Caki2 (cell line): ENCODE measurements around the gene SRSF3. TPM values are rescaled to one million over a fixed set of nuclear protein-coding genes. Genes with fewer than 3 reads are reported as not detected.
"Not testable (repeated sequence)": the region's sequence is repeated elsewhere in the genome, so short reads cannot be mapped to it uniquely, and the experiment has no call there.

Source experiments
- DNase-seq: peaks from one replicate; pipeline ENCODE4 v3.0.0-alpha.2; 2015; ENCODE audit warnings: low read depth
- in situ Hi-C: cut with HindIII; loops from 2 replicates; pipeline ENCODE4 v1.10.0; 2016; ENCODE audit warnings: low sequenced_read_pairs, low pct_unique_long_range_greater_than_20kb, mixed read lengths
- total RNA-seq: library from RNA; depleted of rRNA; stranded (reverse); fragments of >200 nt; shearing (Covaris generic); gene quantifications from 2 replicates; pipeline ENCODE4 v1.2.3, GENCODE V29; 2014; ENCODE audit warnings: low replicate concordance

SRSF3 gene
- total RNA-seq, 1 experiment from 2014 or later = 247 TPM

DNA sequence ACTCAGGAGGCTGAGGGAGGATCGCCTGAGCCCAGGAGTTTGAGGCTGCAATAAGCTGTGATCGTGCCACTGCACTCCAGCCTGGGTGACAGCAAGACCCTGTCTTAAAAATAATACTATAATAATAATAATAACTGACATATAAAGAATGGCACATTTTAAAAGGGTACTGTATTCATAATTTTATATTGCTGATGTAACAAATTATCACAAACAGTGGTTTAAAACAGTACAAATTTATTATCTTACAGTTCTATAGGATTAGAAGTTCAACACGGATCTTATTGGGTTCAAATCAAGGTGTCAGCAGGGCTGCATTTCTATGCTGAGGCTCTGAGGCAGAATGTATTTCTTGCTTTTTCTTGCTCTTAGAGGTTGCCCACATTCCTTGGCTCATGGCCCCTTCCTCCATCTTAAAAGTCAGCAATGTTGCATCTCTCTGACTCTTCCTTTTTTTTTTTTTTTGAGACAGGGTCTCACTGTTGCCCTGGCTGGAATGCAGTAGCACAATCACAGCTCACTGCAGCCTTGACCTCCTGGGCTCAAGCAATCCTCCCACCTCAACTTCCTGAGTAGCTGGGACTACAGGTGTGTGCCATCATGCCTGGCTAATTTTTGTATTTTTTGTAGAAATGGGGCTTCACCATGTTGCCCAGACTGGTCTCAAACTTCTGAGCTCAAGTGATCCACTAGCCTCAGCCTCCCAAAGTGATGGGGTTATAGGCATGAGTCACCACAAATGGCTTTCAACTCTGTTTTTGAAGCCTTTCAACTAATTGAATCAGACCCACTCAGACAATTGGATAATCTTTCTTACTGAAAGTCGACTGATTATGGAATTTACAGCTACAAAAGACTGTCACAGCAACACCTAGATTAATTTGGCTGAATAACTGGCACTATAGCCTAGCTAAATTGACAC lies 22.8 kb upstream of the SRSF3 start:
- DNase-seq = no peak
- in situ Hi-C loops = no loop called here

DNA sequence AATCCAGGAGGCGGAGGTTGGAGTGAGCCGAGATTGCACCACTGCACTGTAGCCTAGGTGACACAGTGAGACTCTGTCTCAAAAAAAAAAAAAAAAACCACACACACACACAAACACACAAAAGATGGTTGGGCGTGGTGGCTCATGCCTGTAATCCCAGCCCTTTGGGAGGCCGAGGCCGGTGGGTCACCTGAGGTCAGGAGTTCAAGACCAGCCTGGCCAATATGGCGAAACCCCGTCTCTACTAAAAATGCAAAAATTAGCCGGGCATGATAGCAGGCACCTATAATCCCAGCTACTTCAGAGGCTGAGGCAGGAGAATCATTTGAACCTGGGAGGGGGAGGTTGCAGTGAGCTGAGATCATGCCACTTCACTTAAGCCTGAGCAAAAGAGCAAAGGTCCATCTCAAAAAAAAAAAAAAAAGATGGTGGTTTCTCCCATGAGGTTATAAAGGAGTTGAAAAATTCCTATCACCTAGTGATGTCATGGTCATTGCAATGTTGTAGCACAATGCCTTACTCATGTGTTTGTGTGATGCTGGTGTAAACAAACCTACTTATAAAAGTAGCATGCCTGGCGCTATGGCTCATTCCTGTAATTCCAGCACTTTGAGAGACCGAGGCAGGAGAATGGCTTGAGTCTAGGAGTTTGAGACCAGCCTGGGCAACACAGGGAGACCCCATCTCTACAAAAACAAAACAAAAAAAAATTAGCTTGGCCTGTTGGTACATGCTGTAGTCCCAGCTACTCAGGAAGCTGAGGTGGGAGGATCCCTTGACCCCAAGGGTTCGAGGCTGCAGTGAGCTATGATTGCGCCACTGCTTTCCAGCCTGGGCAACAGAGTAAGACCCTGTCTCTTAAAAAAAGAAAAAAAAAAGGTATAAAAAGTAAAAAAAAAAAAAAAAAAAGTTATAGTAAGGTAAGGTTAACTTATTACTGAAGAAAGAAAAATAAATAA lies 21.5 kb upstream of the SRSF3 start:
- peak; percentile 96 for DNase-seq
- in situ Hi-C loops = not testable (repeated sequence)

DNA sequence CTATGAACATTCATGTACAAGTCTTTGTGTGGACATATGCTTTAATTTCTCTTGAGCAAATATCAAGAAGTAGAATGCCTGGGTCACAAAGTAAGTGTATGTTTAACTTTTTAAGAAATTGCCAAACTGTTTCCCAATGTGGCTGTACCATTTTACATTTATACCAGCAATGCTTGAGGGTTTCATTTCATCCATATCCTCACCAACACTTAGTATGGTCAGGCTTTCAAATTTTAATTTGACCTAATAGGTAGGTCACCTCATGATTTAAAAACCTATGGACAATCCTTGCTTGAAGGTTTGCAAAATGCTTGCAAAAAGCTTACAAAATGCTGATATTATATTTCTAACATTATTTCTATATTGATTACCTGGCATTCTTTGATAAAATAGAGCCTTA lies 19.5 kb upstream of the SRSF3 start:
- DNase-seq = no peak
- in situ Hi-C loops = no loop called here

DNA sequence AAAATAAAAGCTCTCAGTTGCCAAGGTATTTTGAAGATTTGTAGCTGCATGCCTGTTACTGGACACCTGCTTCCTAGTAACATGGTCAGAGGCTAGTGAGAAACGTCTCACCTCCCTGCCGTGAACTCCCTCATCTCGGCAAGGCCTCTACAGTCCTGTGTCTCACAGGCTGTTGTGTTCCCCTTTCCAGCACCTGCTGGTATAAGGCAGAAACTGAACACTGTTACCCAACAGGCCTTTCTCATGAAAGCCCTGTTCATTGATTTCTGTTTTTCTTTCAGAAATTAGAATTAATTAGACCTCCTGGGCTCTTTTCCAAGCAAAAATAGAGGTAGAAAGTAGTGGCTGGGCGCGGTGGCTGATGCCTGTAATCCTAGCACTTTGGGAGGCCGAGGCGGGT lies 17.6 kb upstream of the SRSF3 start:
- no peak for DNase-seq
- in situ Hi-C loops = no loop called here

DNA sequence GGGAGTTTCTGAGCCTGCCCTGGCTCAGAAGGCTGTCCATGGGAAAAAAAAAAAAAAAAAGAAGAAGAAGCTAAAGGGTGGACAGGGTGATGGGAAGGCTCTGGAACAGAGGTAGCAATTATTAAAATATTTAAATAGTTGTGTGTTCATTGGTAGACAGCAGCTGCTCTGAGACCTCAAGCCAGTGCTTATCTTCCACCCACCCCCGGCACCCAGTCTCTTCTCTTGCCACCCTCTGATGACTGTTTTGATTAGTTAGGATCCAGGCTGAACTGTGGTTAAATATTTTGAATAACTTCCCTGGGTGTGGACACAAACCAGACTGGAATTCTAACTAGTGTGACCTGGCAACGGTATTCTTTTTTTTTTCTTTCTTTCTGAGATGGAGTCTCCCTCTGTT lies 16.9 kb upstream of the SRSF3 start:
- DNase-seq = peak; percentile 99
- in situ Hi-C loops = no loop called here

DNA sequence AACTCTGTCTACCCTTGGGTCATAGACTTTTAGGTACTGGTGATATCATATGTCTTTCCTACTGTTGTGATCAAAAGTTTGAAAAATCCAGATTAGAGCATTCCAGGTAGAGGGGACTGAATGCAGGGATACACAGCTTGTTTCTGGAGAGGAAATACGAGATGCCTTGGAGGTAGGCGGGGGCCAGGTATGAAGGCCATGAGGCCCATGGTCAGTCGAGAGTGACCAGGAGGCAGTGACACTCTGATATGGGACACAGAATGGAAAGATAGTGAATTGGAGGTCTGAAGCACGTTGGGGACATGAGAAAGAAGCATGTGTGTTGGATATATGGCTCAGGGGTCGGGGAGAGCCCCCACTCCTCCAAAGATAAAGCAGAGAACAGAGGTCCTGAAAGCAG lies 16.1 kb upstream of the SRSF3 start:
- DNase-seq = peak; percentile 39
- in situ Hi-C loops = no loop called here

DNA sequence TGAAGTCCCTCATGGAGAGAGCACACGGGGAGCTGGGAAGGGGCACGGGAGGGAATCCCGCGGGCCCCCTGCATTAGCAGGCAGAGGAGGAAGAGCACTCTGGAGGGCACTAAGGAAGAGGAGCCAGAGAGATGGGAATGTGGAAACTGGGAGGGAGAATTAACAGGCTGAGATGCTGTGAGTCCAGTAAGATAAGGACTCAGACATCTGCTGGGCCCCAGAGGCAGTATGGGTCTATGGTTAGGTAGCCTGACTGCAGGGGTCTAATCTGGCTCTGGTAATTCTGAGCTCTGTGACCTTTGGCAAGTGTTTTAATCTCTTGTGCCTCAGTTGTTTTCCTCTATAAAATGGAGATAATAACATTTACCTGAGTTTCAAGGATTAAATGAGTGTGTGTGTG lies 15.7 kb upstream of the SRSF3 start:
- no peak for DNase-seq
- in situ Hi-C loops = no loop called here

DNA sequence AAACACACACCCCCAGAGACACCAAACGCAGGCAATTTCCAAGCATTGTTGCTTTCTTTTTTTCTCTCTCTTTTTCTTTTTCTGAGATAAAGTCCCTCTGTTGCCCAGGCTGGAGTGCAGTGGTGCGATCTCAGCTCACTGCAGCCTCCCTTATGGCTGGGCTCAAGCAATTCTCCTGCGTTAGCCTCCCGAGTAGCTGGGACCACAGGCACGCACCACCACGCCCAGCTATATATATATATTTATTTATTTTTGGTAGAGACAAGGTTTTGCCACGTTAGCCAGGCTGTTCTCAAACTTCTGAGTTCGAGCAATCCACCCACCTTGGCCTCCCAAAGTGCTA lies 14.0 kb upstream of the SRSF3 start:
- in situ Hi-C loops = no loop called here

DNA sequence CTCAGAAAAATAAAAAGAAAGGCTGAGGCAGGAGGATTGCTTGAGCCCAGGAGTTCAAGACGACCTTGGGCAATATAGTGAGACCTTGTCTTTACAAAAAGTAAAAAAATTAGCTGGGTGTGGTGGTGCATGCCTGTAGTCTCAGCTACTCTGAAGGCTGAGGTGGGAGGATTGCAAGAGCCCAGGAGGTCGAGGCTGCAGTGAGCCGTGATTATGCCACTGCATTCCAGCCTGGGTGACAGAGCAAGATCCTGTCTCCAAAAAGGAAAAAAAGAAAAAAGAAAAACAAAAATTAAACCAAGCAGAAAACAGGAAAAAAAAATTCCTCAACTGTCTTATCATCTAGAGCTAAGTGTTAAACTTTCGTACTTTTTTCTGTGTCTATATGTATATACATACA lies 12.4 kb upstream of the SRSF3 start:
- in situ Hi-C loops = no loop called here
- peak; percentile 64 for DNase-seq

More for the DNA sequence above, 14.0 kb upstream of the SRSF3 start:
- no peak for DNase-seq

DNA sequence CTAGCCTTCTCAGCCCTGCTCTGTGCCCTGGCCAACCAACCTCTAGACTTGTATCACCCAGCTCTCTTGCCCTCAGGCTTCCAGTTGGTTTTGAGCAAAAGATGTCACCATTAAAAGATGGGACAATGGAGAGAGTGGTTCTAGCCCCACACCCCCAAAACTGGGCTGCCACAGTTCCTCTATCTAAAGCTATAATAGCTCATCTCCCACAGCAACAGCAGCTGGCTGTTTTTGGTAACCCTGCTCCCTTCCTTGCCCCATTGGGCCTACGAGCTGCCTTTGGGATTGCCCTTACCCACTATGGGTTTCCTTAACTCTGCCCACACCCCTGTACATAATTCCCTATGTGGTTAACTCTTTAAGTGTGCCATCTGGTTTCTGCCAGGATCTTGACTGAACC lies 7.6 kb upstream of the SRSF3 start:
- DNase-seq = no peak

DNA sequence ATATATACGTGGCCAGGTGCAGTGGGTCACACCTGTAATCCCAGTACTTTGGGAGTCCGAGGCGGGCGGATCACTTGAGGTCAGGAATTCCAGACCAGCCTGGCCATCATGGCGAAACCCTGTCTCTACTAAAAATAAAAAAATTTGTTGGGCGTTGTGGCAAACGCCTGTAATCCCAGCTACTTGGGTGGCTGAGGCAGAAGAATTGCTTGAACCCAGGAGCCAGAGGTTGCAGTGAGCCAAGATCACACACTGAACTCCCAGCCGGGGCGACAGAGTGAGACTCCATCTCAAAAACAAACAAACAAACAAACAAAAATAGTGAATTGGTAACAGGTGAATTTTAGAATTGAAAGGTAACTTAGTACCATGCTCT lies 5.1 kb upstream of the SRSF3 start:
- DNase-seq, in situ Hi-C loops: not testable (repeated sequence)

More for the DNA sequence above, 7.6 kb upstream of the SRSF3 start:
- in situ Hi-C loops = no loop called here

DNA sequence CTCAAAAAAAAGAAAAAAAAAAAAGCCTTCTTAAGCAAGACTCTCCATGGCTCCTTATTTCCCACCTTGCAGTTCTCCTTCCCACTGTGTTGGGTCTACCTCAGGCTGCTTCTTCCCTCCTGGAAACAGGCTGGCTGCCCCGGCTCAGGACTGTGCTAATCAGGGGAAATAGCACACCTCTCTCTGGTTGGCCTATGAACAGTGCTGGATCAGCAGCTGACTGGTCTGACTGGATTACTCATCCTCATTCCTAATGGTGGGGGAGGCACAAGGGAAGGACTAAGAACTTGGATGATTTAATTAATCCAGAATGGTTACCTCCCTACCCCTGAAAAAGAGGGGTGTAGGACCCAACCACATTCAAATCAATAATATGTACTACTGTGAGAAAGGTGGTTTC lies 3.9 kb upstream of the SRSF3 start:
- peak; percentile 73 for DNase-seq
- in situ Hi-C loops = no loop called here

DNA sequence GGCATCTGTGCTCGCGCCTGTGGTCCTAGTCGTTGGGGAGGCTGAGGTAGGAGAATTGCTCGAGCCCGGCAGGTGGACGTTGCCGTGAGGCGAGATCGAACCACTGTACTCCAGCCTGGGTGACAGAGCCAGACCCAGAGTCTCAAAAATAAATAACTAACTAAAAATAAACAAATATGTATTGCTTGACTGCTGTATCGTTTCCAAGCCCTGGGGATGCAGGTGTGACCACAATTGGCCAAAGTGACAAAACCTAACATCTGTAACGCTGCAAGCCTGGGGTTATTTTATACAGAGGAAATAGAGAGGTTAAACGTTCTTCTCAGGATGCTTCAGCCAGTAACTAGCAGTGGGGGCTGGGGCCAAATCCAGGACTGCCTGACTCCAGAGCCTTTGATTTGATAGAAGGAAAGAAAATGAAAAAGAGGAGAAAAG lies 1.9 kb upstream of the SRSF3 start:
- in situ Hi-C loops = no loop called here
- DNase-seq = peak; percentile 47

DNA sequence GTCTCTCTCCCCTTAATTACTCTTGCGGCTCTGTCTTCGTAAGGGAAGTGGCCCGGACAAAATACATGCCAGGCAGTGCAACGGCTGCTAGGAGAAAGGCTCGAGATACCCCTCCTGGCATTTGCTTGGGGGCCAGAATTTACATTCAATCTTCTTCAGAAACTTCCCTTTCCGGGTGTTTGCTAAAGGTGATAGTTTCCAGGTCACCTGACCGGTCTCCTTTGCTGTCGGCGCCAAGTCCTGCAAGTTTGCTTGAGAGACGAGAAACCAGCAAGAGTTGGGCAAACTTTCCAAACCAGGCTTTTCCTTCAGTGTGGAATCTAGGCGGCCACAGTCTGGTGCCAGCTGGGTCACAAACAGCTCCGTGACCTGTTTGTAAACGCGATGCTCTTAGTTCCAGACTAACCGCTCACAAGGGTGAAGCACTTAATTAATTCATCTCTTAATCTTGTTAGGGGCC lies 563 bp upstream of the SRSF3 start:
- in situ Hi-C loops = no loop called here
- no peak for DNase-seq

DNA sequence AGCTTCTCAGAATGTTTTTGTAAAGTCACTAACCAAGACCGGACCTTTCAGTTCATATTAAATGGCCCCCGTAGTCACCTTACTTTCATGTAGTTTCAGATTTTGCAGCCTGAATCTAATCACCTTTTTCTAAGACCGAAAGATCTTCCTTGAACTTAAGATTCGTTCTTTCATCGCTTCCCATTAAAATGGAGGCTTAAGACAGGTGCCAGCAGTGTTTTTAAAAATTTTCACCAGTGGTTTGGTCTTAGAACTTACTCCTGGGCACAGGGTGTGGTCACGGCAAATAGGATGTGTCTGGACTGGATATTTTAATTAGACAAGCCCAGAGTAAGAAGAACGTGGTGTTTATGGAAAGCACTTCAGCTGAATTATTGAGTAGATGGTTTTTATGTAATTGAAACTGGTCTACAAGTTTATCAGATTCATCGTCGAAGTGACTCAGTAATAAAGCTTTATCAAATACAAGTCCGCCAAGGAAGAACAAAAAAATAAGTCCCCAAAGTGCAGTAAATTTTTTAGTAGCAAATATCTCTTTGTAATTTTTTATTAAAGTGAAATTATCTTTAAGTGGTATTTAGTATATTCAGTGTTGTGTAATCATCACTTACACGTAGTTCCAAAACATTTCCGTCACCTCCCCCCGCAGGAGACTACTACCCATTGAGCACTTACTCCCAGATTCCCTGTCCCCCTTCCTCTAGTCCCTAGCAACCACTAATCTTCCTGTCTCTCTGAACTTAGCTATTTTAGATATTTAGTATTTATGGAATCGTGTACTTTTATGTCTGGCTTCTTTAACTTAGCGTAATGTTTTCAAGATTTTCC lies 868 bp downstream of the SRSF3 start:
- in situ Hi-C loops = no loop called here
- DNase-seq = peak; percentile 51

DNA sequence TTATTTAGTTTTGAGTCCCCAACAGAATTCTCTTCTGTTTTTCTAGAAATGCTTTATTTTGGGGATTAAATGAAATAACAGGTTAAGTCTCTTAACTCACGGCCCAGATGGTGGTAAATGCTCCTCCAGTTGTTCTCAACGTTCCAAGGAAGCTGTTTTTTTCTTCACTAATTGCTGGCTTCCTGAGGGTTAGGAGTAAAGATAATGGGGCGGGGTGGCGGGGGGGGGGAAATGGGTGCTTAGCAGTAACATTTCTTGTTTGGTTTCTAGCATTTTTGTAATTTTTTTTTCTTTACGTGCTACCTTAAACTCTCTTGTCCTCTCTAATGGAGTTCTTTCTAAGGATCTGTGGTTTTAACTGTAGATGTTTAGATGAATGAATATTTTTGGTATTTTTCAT lies 2.2 kb downstream of the SRSF3 start:
- DNase-seq = no peak
- in situ Hi-C loops = no loop called here

DNA sequence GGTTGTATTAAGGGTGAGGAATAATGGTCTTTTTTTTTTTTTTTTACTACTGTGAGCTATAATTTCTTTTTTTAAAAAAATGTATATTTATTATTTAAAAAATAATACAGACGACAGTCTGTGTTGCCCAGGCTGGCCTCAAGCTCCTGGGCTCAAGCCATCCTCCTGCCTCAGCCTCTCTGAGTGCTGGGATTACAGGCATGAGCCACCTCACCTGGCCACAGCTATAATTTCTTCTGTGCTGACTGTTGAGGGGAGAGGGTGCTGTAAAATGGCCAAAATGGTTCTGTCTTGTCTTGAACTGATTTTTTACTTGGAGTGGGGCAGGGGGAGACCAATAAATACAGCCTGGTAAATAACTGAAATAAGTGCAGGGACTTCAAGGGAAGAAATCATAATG lies 3.6 kb downstream of the SRSF3 start:
- DNase-seq = no peak
- in situ Hi-C loops = no loop called here

DNA sequence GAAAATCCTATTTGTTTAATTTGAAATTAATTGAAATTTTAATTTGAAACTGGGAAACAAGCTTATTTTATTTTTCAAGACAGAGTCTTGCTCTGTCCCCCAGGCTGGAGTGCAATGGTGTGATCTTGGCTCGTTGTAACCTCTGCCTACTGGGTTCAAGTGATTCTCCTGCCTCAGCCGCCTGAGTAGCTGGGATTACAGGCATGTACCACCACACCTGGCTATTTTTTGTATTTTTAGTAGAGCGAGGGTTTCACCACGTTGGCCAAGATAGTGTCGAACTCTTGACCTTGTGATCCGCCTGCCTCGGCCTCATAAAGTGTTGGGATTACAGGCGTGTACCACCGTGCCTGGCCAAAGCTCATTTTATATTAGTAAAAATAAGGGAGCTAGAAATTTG lies 4.2 kb downstream of the SRSF3 start:
- no peak for DNase-seq
- in situ Hi-C loops = no loop called here
